Measurements from ENCODE around the gene INPPL1. TPM values are rescaled to one million over a fixed set of nuclear protein-coding genes. Genes with fewer than 3 reads are reported as not detected.

INPPL1 gene
- total and polyA plus RNA-seq, 2 donors (not counting 3 experiments of a cell fraction or from before 2014, with no cell fraction given), result 125 to 184 TPM

- H3K36me3 ChIP-seq (ENCODE audit: control insufficient read depth in 2 of 2, extremely low read depth in 1 of 2, insufficient read depth in 2 of 2, low read length in 2 of 2), result no peaks in the 10 kb centered on the region
- POLR2A ChIA-PET, result no interaction called here
- no peaks in the 10 kb centered on the region for H3K9me1 ChIP-seq (replicated peaks; ENCODE audit: control insufficient read depth, extremely low read depth, insufficient read depth, low read length)
- dilution Hi-C loops (cut with MboI; ENCODE audit: extremely low pct_ligation_motif_present, low sequenced_read_pairs) (no loop called here), intact Hi-C loops (cut with micrococcal nuclease) (no loop called here)
- no peaks in the 10 kb centered on the region for H3K27me3 ChIP-seq (ENCODE audit: control insufficient read depth in 2 of 2, insufficient read depth in 2 of 2, low read length in 2 of 2)
- no peaks in the 10 kb centered on the region for H3K9me3 ChIP-seq (replicated peaks; ENCODE audit: control insufficient read depth, insufficient read depth, low read length)
- no peaks in the 10 kb centered on the region for H3K79me2 ChIP-seq (ENCODE audit: control insufficient read depth, insufficient read depth, low read length)
- TF ChIP-seq FOS (IDR thresholded peaks at IDR 0.05; ENCODE audit: borderline replicate concordance, insufficient read depth, low read length), result no peak
- TF ChIP-seq JUN (IDR thresholded peaks at IDR 0.05; ENCODE audit: borderline replicate concordance, insufficient read depth, insufficient read length, low read depth), result no peak
- no peak for TF ChIP-seq EZH2 (IDR thresholded peaks at IDR 0.05; ENCODE audit: borderline replicate concordance, low read depth, low read length, severe bottlenecking)
- TF ChIP-seq MYC (IDR thresholded peaks at IDR 0.05; ENCODE audit: low read depth, low read length), result no peak
- TF ChIP-seq MAX (IDR thresholded peaks at IDR 0.05; ENCODE audit: insufficient read depth, insufficient read length), result no peak
- TF ChIP-seq CTCF (IDR thresholded peaks at IDR 0.05; ENCODE audit: extremely low read depth in 1 of 2, insufficient read depth in 1 of 2, low read depth in 1 of 2, low read length in 2 of 2), result no peak
- no peak for TF ChIP-seq GATA2 (IDR thresholded peaks at IDR 0.05; ENCODE audit: insufficient read depth, insufficient read length, low read depth, low read length)
- FAIRE-seq (no peak), DNase-seq (ENCODE audit: low read depth, low spot score) (no peak)
- CTCF ChIA-PET, result no interaction called here
- no peak within 1 kb of the TSS for H3K4me2 ChIP-seq (ENCODE audit: insufficient read depth, low read length)
- no peak within 1 kb of the TSS for H3K4me3 ChIP-seq (replicated peaks in 1 of 3; ENCODE audit: insufficient read depth in 1 of 3, low read depth in 1 of 3, low read length in 3 of 3)
- H4K20me1 ChIP-seq (replicated peaks; ENCODE audit: control insufficient read depth, extremely low read depth, insufficient read depth, low read length), result no peaks in the 10 kb centered on the region
- H3K4me1 ChIP-seq (ENCODE audit: control insufficient read depth, extremely low read depth, insufficient read depth, low read length), result no peaks in the 10 kb centered on the region
- no peak within 1 kb of the TSS for H3K9ac ChIP-seq (replicated peaks; ENCODE audit: extremely low read depth, insufficient read depth, low read length)
- no TSS peak for BruUV-seq (replicated peaks)
- H3K27ac ChIP-seq (ENCODE audit: insufficient read depth, low read depth, low read length), result no peak within 1 kb of the TSS
- no peak within 1 kb of the TSS for H2AFZ ChIP-seq (ENCODE audit: low read depth, low read length)
Observed at GRCh38 chr11:72191961-72192381, 32.6 kb upstream of the INPPL1 start, which contains the start of gene FOLR1. Gene FOLR1, plus strand, starts transcription at chr11:72192140. Its CDS starts 34 bp downstream, at chr11:72192174.

Measured in endothelial cell of umbilical vein (primary cell).